BJ (cell line): Measurements from ENCODE around the gene ASPDH. TPM values are rescaled to one million over a fixed set of nuclear protein-coding genes. Genes with fewer than 3 reads are reported as not detected.

Source experiments
- CTCF ChIA-PET: fragments of 350-600 bp; formaldehyde crosslinking; extraction: SDS; loops from one replicate; lab custom pipeline; 2021; ENCODE audit warnings: antibody characterized with exemption, inconsistent platforms; lab: Yijun Ruan, JAX
- POLR2A ChIA-PET: fragments of 300-600 bp; sonication (Branson Sonifier 250); formaldehyde crosslinking; extraction: SDS; loops from one replicate; lab custom pipeline; 2021; ENCODE audit warnings: antibody characterized with exemption; lab: Charles Lee
- DNase-seq: peaks from one replicate; pipeline ENCODE4 v3.0.0-alpha.2; 2011; ENCODE audit warnings: low read depth
- H3K27me3 ChIP-seq: 2 replicates; pipeline ENCODE4 v1.6.0; 2011; ENCODE audit warnings: low read length; ENCODE audit not compliant: control insufficient read depth, insufficient read depth
- H3K36me3 ChIP-seq: 2 replicates; pipeline ENCODE4 v1.5.1; 2011; ENCODE audit warnings: low read length; ENCODE audit not compliant: control insufficient read depth, insufficient read depth
- H3K4me3 ChIP-seq: 2 replicates; pipeline ENCODE4 v1.5.1; 2011; ENCODE audit warnings: low read depth, mild to moderate bottlenecking, control low read depth, low read length
- CTCF ChIP-seq: IDR thresholded peaks from 2 replicates; pipeline ENCODE4 v1.5.1; 2011; ENCODE audit warnings: low read depth, mild to moderate bottlenecking, control low read depth, inconsistent platforms, low read length, moderate library complexity; ENCODE audit not compliant: insufficient read depth
- polyA plus RNA-seq: library from polyadenylated mRNA; depleted of rRNA; stranded (reverse); fragments of >200 nt; gene quantifications from 2 replicates; pipeline ENCODE4 v1.2.3, GENCODE V29; 2011

Gene ASPDH
- polyA plus RNA-seq, 1 experiment = not detected

- DNase-seq = no peak
- TF ChIP-seq CTCF = no peak
- H3K36me3 ChIP-seq = no peaks in the 10 kb centered on the region; the same call in 1 of the 2 replicates
- POLR2A ChIA-PET = no interaction called here
- no peak overlapping the region for H3K4me3 ChIP-seq
- H3K27me3 ChIP-seq = peaks cover 1% of the 10 kb centered on the region
- CTCF ChIA-PET = no interaction called here
These were observed 12.5 kb downstream of the ASPDH start for GRCh38 chr19:50501186-50501567.

GRCh38 chr19:50500753-50501151, 13.0 kb downstream of the ASPDH start:
- TF ChIP-seq CTCF = no peak
- H3K27me3 ChIP-seq = peaks cover 1% of the 10 kb centered on the region
- ChIA-PET CTCF (no interaction called here), POLR2A (no interaction called here)
- H3K36me3 ChIP-seq = no peaks in the 10 kb centered on the region
- H3K4me3 ChIP-seq = no peak overlapping the region
- no peak for DNase-seq

- ChIA-PET CTCF (no interaction called here), POLR2A (no interaction called here)
- TF ChIP-seq CTCF = 0 out of 2 replicates have a peak, but pooled peaks have one; percentile 18
- DNase-seq = no peak
- Histone ChIP-seq H3K27me3 (peaks cover 1% of the 10 kb centered on the region), H3K36me3 (no peaks in the 10 kb centered on the region), H3K4me3 (no peak overlapping the region)
These were observed 13.5 kb downstream of the ASPDH start for GRCh38 chr19:50500060-50500752.

GRCh38 chr19:50498219-50499056, 15.3 kb downstream of the ASPDH start:
- no peak for DNase-seq
- Histone ChIP-seq H3K4me3 (no peak overlapping the region), H3K36me3 (no peaks in the 10 kb centered on the region), H3K27me3 (peaks cover 1% of the 10 kb centered on the region)
- ChIA-PET POLR2A (no interaction called here), CTCF (no interaction called here)
- TF ChIP-seq CTCF = no peak

GRCh38 chr19:50497022-50497405, 16.7 kb downstream of the ASPDH start:
- ChIA-PET POLR2A (no interaction called here), CTCF (interaction anchor here (0.9 kb wide), 1 partner anchor 41 kb away, joined by 3 read pairs; no protein-coding TSS in a partner anchor)
- H3K27me3 ChIP-seq = peaks cover 8% of the 10 kb centered on the region
- DNase-seq = no peak
- H3K4me3 ChIP-seq = no peak overlapping the region
- TF ChIP-seq CTCF = no peak
- H3K36me3 ChIP-seq = no peaks in the 10 kb centered on the region
